Measurements from ENCODE around the gene LCLAT1. TPM values are rescaled to one million over a fixed set of nuclear protein-coding genes. Genes with fewer than 3 reads are reported as not detected.

Gene LCLAT1
- polyA plus RNA-seq, 1 experiment, result 25.2 TPM

GRCh38 chr2:30514134-30514847 is 67.2 kb downstream of the LCLAT1 start:
- POLR2A ChIA-PET, result interaction anchor here (0.6 to 1.0 kb wide), 3 partner anchors 83 to 381 kb away, joined by 3 to 4 read pairs (median 3); no protein-coding TSS in a partner anchor

GRCh38 chr2:30514848-30515435 is 67.9 kb downstream of the LCLAT1 start:
- CTCF ChIA-PET, result no interaction called here
- H3K9me3 ChIP-seq (ENCODE audit: control insufficient read depth, insufficient read depth, low read length), result peaks cover 12% of the 10 kb centered on the region
- H3K27me3 ChIP-seq (ENCODE audit: control insufficient read depth, insufficient read depth, low read length), result no peaks in the 10 kb centered on the region
- H3K27ac ChIP-seq (ENCODE audit: low read depth, low read length), result no peak overlapping the region
- H3K4me3 ChIP-seq (ENCODE audit: low read depth, low read length), result no peak overlapping the region
- TF ChIP-seq CTCF (IDR thresholded peaks at IDR 0.05; ENCODE audit: low read depth, low read length), result no peak
- DNase-seq (ENCODE audit: low read depth, low spot score), result no peak
- POLR2A ChIA-PET, result interaction anchor here (1.0 kb wide), 1 partner anchor 213 kb away, joined by 3 read pairs; no protein-coding TSS in a partner anchor

More at GRCh38 chr2:30514134-30514847, 67.2 kb downstream of the LCLAT1 start:
- Histone ChIP-seq H3K4me3 (ENCODE audit: low read depth, low read length) (no peak overlapping the region), H3K27me3 (ENCODE audit: control insufficient read depth, insufficient read depth, low read length) (no peaks in the 10 kb centered on the region), H3K9me3 (ENCODE audit: control insufficient read depth, insufficient read depth, low read length) (peaks cover 6% of the 10 kb centered on the region; the same call in 1 of the 2 replicates), H3K27ac (ENCODE audit: low read depth, low read length) (no peak overlapping the region)
- CTCF ChIA-PET, result no interaction called here
- DNase-seq (ENCODE audit: low read depth, low spot score), result peak; percentile 72
- TF ChIP-seq CTCF (IDR thresholded peaks at IDR 0.05; ENCODE audit: low read depth, low read length), result no peak

GRCh38 chr2:30516166-30516565 is 69.1 kb downstream of the LCLAT1 start:
- Histone ChIP-seq H3K9me3 (ENCODE audit: control insufficient read depth, insufficient read depth, low read length) (peaks cover 13% of the 10 kb centered on the region), H3K4me3 (ENCODE audit: low read depth, low read length) (no peak overlapping the region), H3K27me3 (ENCODE audit: control insufficient read depth, insufficient read depth, low read length) (no peaks in the 10 kb centered on the region), H3K27ac (ENCODE audit: low read depth, low read length) (no peak overlapping the region)
- CTCF ChIA-PET, result interaction anchor here (0.7 to 1.1 kb wide), 2 partner anchors 195 to 196 kb away, joined by 3 read pairs; no protein-coding TSS in a partner anchor
- no peak for DNase-seq (ENCODE audit: low read depth, low spot score)
- TF ChIP-seq CTCF (IDR thresholded peaks at IDR 0.05; ENCODE audit: low read depth, low read length), result no peak
- POLR2A ChIA-PET, result interaction anchor here (0.6 kb wide), 2 partner anchors 41 to 290 kb away, joined by 3 to 6 read pairs; no protein-coding TSS in a partner anchor

GRCh38 chr2:30519796-30520195 is 72.8 kb downstream of the LCLAT1 start:
- peaks cover 13% of the 10 kb centered on the region for H3K9me3 ChIP-seq (ENCODE audit: control insufficient read depth, insufficient read depth, low read length)
- ChIA-PET CTCF (no interaction called here), POLR2A (no interaction called here)

More at GRCh38 chr2:30519796-30520195, 72.8 kb downstream of the LCLAT1 start:
- H3K27ac ChIP-seq (ENCODE audit: low read depth, low read length), result no peak overlapping the region
- H3K4me3 ChIP-seq (ENCODE audit: low read depth, low read length), result no peak overlapping the region
- H3K27me3 ChIP-seq (ENCODE audit: control insufficient read depth, insufficient read depth, low read length), result no peaks in the 10 kb centered on the region
- DNase-seq (ENCODE audit: low read depth, low spot score), result no peak
- TF ChIP-seq CTCF (IDR thresholded peaks at IDR 0.05; ENCODE audit: low read depth, low read length), result no peak
